IPS-NIHi7 (cell line): ENCODE data around the gene PNMA6F.
"Not testable (repeated sequence)": the region's sequence is repeated elsewhere in the genome, so short reads cannot be mapped to it uniquely, and the experiment has no call there.

Experiments used
- DNase-seq: peaks from one replicate; pipeline ENCODE4 v3.0.0; 2012; ENCODE audit warnings: mixed read lengths; ENCODE audit errors: extremely low spot score

The PNMA6F gene

DNA sequence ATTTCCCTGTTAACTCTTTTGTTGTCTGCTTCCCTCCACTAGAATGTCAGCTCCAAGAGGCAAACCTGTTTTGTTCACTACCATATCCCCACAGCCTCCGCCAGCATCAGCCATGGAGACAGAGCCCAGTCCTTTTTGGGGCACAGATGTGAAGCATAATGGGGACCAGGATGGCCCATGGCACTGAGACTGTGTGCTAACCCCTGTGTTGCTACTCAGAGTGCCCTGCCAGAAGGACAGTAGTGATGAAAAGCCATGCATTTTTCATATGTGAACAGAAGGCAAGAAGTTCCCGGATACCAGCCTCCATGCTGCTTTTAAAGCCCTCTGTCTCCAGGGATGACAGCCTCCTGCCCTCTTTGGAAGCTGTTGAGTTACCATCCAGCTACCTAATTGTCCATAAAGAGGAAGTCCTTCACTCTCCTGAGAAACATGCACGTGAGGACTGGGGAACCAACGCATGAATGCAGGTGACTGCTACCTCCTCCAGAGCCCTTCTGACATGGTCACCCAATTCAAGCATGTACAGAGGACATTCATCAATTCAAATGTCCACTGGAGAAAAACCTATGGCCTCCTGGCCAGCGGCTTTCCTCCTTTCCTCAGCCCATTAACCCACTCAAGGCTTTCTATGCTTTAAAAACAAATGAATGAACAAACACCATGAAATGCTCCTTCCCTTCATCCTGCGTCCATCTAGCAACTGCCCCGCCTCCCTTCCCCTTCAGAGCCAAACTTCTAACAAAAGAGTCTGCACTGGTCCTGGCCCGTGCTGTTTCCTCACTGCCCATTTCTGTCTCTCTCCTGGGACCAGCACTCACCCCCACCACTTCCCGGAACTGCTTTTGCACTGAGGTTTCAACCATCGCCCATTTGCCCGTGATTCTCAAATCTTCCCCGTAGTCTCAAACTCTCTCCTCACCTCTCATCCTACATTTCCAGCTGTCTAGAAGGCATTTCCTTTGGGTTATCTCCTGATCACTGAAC, 18.0 kb downstream of the PNMA6F start:
- DNase-seq, result no peak

DNA sequence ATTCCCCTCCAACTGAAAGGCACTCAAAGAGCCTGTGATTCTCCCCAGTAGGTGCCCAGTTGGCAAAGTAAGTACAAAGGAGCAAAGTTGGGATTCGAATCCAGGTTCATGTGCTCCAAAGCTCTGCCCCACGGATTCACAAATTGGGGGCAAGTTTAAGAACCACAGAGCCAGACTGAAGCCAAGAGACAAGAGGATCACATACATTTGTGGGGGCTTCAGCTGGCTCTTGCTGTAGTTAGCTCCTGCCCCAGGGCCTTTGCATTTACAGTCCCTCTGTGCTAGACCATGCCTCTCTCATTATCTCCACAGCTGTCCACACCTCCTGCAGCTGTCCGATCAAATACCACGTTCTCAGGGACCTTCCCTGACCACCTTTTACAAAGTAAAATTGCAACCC, 18.8 kb downstream of the PNMA6F start:
- no peak for DNase-seq

DNA sequence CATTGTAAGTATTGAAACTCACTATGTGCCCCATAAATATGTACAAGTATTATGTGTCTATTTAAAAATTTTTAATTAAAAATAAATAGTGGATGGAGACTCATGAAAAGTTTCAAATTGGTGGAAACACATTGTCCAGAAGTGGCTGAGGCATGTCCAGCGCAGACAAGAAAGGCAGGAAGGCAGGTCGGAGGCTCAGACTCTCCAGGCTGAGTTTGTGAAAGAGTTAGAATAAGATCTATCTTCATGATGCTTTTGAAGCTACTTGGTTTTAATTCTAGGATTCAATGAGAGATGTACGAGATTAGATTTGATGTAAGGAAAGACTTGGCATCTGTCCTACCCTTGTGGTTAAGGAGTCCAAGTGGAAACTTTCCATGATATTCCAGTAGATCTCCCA, 19.8 kb downstream of the PNMA6F start:
- no peak for DNase-seq

DNA sequence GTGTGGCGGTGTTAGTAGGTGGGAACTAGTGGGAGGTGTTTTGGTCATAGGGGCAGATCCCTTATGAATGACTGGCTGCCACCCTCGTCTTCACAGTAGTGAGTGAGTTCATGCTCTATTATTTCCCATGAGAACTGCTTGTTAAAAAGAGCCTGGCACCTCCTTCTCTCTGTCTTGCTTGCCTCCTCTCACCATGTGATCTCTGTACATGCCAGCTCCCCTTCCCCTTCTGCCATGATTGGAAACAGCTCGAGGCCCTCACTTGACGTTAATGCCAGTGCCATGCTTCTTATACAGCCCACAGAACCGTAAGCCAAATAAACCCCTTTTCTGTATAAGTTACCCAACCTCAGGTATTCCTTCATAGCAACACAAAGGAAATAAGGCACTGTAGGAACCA, 21.7 kb downstream of the PNMA6F start:
- DNase-seq, result no peak

DNA sequence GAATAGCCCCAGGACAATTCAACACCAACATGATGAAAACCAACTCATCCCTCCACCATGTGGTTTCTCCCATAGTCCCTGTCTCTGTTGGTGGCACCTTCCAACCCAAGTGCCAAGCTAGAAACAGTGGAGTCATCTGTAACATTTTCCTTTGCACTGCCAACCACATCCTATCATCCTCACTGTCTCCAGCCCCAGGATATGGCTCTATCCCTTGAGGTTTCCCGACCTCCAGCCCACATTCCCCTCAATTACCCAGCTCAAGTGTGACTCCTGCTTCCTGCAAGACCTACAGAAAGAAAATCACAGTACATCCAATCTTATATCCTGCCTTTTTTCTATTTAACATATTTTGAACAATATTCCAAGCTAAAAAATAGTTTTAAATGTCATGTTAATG, 24.2 kb downstream of the PNMA6F start:
- no peak for DNase-seq

DNA sequence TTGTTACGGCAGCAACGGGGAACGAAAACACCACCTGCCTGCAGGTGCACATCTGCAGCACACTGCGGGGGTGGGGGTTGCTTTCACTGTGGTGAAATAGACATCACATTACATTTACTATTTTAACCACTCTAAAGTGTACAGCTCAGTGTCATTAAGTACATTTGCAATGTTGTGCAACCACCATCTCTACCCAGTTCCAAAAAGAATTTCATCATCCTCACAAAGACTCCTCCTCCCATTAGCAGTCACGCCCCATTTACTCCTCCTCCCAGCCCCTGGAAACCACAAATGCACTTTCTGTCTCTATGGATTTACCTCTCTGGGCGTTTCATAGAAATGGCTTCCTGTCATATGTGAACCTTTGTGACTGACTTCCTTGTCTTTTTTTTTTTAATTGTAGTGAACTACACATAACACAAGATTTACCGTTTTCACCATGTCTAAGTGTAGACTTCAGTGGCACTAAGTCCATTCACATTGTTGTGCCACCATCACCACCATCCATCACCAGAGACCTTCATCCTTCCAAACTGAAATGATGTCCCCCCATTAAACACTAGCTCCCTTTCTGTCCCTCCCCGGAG, 28.0 kb downstream of the PNMA6F start:
- DNase-seq, result not testable (repeated sequence)

DNA sequence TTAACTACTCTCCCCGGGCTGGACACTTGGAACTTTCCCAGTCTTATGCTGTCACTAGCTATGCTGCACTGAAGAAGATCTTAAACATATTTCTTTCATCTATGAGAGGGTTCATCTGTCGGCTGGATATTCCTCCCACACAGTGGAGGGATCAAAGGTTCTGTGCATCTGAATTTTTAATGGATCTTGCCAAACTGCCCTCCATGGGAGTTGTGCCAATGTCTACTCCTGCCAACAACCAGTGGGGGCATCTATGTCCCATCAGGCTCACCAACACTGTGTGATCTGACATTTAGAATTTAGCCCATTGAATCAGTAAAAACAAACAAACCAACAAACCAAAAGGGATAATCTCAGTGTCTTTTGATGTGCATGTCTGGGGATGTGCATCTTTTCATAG, 32.8 kb downstream of the PNMA6F start:
- not testable (repeated sequence) for DNase-seq

DNA sequence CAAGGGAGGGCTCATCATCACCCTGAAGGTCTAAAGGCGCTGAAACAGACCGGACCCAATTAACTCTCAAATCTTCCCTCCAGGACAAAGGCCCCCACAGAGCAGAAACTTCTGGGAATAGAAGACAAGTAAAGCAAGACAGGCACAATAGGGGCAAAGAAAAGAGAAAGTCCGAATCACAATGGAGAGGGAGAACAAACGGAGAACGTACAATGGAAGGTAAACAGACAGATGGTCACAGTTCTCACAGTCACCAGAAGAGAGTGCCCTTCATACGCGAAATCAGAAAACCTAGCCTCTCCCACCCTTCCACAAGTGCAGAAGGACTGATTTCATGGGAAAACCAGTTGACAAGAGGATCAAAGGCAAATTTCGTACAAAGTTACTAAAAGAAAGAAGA, 35.9 kb downstream of the PNMA6F start:
- DNase-seq, result not testable (repeated sequence)

DNA sequence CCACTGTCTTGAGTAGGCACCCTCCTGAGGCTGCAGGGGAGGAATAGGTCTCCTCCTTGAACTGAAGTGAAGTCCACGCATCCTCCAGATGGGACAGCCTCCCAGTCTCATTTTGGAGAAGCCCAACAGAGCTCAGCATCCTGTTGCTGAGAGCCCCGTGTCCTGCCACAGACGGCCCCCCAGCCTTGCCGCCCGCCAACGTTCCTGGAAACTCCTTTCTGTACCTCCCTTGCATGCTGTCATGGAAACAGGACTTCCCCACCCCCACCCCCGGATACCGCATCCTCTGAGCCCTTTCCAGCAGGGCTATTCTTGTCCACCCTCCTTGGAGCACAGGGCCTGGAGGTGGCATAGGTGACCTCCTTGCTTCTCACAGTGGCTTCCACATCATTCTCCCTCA, 37.6 kb downstream of the PNMA6F start:
- DNase-seq, result not testable (repeated sequence)

DNA sequence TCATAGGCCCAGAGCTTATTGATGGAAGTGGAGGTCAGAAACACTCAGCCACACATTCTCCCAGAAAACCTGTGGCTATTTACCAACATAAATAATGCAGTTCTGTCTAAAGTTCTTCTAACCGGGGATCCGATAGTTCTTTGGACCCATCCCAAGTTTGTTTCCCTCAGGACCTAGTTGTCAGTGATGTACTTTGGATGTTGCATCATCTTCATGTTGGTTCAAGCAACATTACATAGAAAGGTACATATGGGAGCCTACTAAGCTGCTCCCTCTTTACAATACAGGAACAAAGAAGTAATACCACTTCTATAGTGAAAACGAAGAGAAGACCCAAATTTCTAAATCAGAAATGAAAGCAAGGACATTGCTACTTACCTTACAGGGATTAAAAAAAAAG, 39.8 kb downstream of the PNMA6F start:
- DNase-seq, result not testable (repeated sequence)

DNA sequence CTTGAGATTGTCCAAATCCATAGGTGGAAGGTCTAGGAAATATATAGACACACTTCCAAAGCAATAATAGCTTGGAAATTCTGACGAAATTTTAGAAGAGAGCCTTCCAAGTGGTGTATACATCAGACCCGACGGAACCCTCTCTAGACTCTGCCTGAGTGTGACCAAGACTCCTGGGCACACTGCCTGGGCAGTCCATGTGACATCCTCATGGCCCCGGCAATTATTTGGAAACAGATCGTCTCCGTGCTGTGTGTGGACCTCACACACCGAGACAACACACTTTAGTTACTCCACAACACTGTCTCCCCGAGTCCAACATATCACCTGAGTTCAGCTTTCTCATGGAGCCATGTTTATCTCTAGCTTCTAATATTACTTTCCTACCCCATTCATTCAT, 42.3 kb downstream of the PNMA6F start:
- not testable (repeated sequence) for DNase-seq

DNA sequence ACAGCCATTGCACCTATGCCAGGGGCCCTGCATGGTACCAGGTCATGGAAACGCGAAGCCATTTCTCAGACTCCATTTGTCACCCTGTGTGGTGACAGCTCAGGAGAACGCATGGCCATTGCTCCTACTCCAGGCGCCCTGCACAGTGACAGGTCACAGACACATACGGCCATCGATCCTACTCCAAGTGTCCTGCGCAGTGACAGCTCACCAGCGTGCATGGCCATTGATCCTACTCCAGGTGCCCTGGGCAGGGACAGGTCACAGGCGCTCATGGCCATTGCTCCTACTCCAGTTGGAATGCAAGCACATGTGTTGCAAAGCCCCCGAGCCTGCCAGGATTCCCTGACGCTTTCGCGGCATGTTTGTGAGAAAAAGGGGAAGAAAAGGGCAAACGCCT, 45.5 kb downstream of the PNMA6F start:
- DNase-seq, result not testable (repeated sequence)

DNA sequence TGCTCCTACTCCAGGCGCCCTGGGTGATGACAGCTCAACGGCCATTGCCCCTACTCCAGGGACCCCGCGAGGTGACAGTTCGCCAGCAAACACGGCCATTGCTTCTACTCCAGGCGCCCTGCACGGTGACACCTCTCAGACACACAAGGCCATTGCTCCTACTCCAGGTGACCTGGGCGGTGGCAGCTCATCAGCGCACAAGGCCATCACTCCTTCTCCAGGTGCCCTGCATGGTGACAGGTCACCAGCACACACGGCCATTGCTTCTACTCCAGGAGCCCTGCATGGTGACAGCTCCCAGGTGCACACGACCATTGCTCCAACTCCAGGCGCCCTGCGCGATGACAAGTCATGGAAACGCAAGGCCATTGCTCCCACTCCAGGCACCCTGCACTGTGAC, 46.1 kb downstream of the PNMA6F start:
- not testable (repeated sequence) for DNase-seq

DNA sequence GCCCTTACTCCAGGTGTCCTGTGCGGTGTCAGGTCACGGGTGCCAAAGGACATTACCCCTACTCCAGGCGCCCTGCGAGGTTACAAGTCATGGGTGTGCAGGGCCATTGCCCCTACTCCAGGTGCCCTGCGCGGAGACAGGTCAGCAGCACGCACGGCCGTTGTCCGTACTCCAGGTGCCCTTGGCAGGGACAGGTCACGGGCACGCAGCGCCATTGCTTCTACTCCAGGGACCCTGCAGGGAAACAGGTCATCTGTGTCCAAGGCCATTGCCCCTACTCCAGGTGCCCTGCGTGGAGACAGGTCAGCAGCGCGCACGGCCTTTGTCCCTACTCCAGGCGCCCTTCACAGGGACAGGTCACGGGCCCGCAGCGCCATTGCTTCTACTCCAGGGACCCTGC, 49.0 kb downstream of the PNMA6F start:
- DNase-seq, result not testable (repeated sequence)

DNA sequence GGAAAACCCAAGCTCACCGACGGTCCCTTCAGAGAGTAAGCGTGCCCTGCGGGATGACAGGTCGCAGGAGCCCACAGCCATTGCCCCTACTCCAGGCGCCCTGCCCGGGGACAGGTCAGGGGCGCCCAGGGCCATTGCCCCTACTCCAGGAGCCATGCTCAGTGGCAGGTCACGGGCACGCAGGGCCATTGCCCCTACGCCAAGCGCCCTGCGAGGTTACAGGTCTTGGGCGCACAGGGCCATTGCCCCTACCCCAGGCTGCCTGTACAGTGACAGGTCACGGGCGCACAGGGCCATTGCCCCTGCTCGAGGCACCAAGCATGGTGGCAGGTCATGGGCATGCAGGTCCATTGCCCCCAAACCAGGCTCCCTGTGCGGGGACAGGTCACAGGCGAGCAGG, 49.5 kb downstream of the PNMA6F start:
- DNase-seq, result not testable (repeated sequence)
